K562 (cell line): ENCODE results near the gene LIX1. TPM values are rescaled to one million over a fixed set of nuclear protein-coding genes. Genes with fewer than 3 reads are reported as not detected.

Source experiments
- ATAC-seq: fragments of 200-7000 bp; cut with Tn5 transposase; 3 replicates; pipeline ENCODE4 v1.9.1; 2020; ENCODE audit warnings: moderate library complexity
- BruUV-seq: library from RNA; stranded (reverse); fragments of 400-500 nt; replicated peaks from 2 replicates; lab custom pipeline; 2021; lab: Mats Ljungman, UMichigan
- CTCF ChIA-PET: fragments of 300-600 bp; formaldehyde crosslinking; extraction: SDS; loops from one replicate; lab custom pipeline; 2021; ENCODE audit warnings: low intra/inter-chr PET ratio; lab: Yijun Ruan, JAX
- POLR2A ChIA-PET: fragments of 300-600, 350-650 bp; sonication (Branson Sonifier 250); formaldehyde crosslinking; extraction: SDS; loops from one replicate; lab custom pipeline; 2021; ENCODE audit warnings: antibody characterized with exemption, inconsistent platforms; lab: Yijun Ruan, JAX
- DNase-seq, 4 experiments: peaks; one replicate each; pipeline versions ENCODE4 v3.0.0 to v3.0.0-alpha.2; 2011 to 2018; ENCODE audit warnings: low spot score in 3 of 4, mixed read lengths in 3 of 4; ENCODE audit errors: extremely low read depth in 1 of 4
- FAIRE-seq: peaks from 2 replicates; lab custom pipeline; 2011; peaks lifted over from hg19 to GRCh38; lab: Jason Lieb, UNC
- H2AFZ ChIP-seq: 2 replicates; pipeline ENCODE4 v1.6.0; 2011; ENCODE audit warnings: low read depth, low read length, control low read depth, inconsistent platforms
- H3K27ac ChIP-seq: fragments of 200-600 bp; 3 replicates; pipeline ENCODE4 v1.8.0; 2011; ENCODE audit warnings: low read depth, mild to moderate bottlenecking, control low read depth, inconsistent platforms, low read length, moderate library complexity, mixed read lengths; ENCODE audit errors: extremely low read depth
- H3K27me3 ChIP-seq, 2 experiments: fragments of 300-600 bp in 1 of 2; 2 replicates in 1 of 2; 3 replicates in 1 of 2; pipeline versions ENCODE4 v1.6.0 to v1.8.0; 2011; ENCODE audit warnings: inconsistent platforms in 2 of 2, low read length in 2 of 2, mild to moderate bottlenecking in 1 of 2, mixed read lengths in 1 of 2, moderate library complexity in 1 of 2; ENCODE audit not compliant: control insufficient read depth in 2 of 2, insufficient read depth in 2 of 2
- H3K36me3 ChIP-seq: fragments of 300-600 bp; 3 replicates; pipeline ENCODE4 v1.8.0; 2011; ENCODE audit warnings: mild to moderate bottlenecking, low read length, inconsistent platforms; ENCODE audit not compliant: control insufficient read depth, insufficient read depth
- H3K4me1 ChIP-seq, 2 experiments: fragments of 200-600 bp in 1 of 2; replicated peaks in 1 of 2; 2 replicates in 1 of 2; 3 replicates in 1 of 2; pipeline versions ENCODE4 v1.5.1 to v1.8.0; 2011; ENCODE audit warnings: inconsistent platforms in 2 of 2, low read length in 2 of 2, mild to moderate bottlenecking in 1 of 2, mixed read lengths in 1 of 2, moderate library complexity in 1 of 2; ENCODE audit not compliant: control insufficient read depth in 2 of 2, insufficient read depth in 2 of 2
- H3K4me2 ChIP-seq: 2 replicates; pipeline ENCODE4 v1.6.1; 2011; ENCODE audit warnings: low read length, control low read depth, inconsistent platforms, mixed read lengths; ENCODE audit not compliant: insufficient read depth
- H3K4me3 ChIP-seq: fragments of 200-600 bp; sonication (generic), shearing (Covaris generic); 2 replicates; pipeline ENCODE4 v1.5.1; 2016; ENCODE audit warnings: control low read depth, inconsistent platforms
- H3K79me2 ChIP-seq: fragments of 200-600 bp; 3 replicates; pipeline ENCODE4 v1.8.0; 2011; ENCODE audit warnings: low read length, inconsistent platforms; ENCODE audit not compliant: control insufficient read depth, insufficient read depth
- H3K9ac ChIP-seq, 2 experiments: 2 replicates each; pipeline versions ENCODE4 v1.6.0 to v1.6.1; 2011; ENCODE audit warnings: low read depth in 2 of 2, low read length in 2 of 2, control low read depth in 1 of 2, inconsistent platforms in 1 of 2, mild to moderate bottlenecking in 1 of 2, mixed read lengths in 1 of 2; ENCODE audit not compliant: insufficient read depth in 1 of 2
- H3K9me1 ChIP-seq: one replicate; pipeline ENCODE4 v1.6.0; 2011; ENCODE audit warnings: inconsistent platforms, mild to moderate bottlenecking, low read length, moderate library complexity; ENCODE audit not compliant: control insufficient read depth, insufficient read depth
- H3K9me3 ChIP-seq: replicated peaks from 2 replicates; pipeline ENCODE4 v1.5.1; 2011; ENCODE audit warnings: low read depth, low read length, inconsistent platforms; ENCODE audit not compliant: control insufficient read depth, insufficient read depth
- H4K20me1 ChIP-seq: replicated peaks from 2 replicates; pipeline ENCODE4 v1.6.1; 2011; ENCODE audit warnings: low read length, inconsistent platforms, mixed read lengths; ENCODE audit not compliant: control insufficient read depth, insufficient read depth
- BACH1 ChIP-seq: fragments of 200-800 bp; sonication (Bioruptor generic); IDR thresholded peaks from 2 replicates; pipeline ENCODE4 v1.6.1; 2016; ENCODE audit warnings: missing genetic modification characterization, missing compliant biosample characterization
- BCLAF1 ChIP-seq, 2 experiments: fragments of 450-650 bp in 1 of 2; IDR thresholded peaks; 2 replicates each; pipeline ENCODE4 v1.6.1; 2011 to 2017; ENCODE audit warnings: low read depth in 2 of 2, antibody characterized with exemption in 1 of 2, borderline replicate concordance in 1 of 2, low read length in 1 of 2, mild to moderate bottlenecking in 1 of 2, mixed read lengths in 1 of 2; ENCODE audit not compliant: control insufficient read depth in 1 of 2
- CBX2 ChIP-seq: fragments of 200-600 bp; sonication (generic); IDR thresholded peaks from one replicate; pipeline ENCODE4 v1.6.1; 2012; ENCODE audit warnings: mild to moderate bottlenecking, low read length, inconsistent platforms; ENCODE audit not compliant: insufficient read depth, poor library complexity, severe bottlenecking
- ELF1 ChIP-seq: fragments of 200-800 bp; sonication (Bioruptor generic); IDR thresholded peaks from 2 replicates; pipeline ENCODE4 v1.6.1; 2016; ENCODE audit warnings: missing genetic modification characterization, missing compliant biosample characterization
- FOXA1 ChIP-seq: fragments of 450-650 bp; IDR thresholded peaks from 2 replicates; pipeline ENCODE4 v1.6.1; 2016; ENCODE audit warnings: mild to moderate bottlenecking, borderline replicate concordance
- GATA2 ChIP-seq: sonication (generic); formaldehyde crosslinking; IDR thresholded peaks from 2 replicates; pipeline ENCODE4 v1.4.0; 2020; ENCODE audit warnings: mild to moderate bottlenecking, missing genetic modification reagents
- KAT8 ChIP-seq: fragments of 450-650 bp; IDR thresholded peaks from 2 replicates; pipeline ENCODE4 v1.6.1; 2016; ENCODE audit warnings: low read depth, mild to moderate bottlenecking
- KDM5B ChIP-seq: fragments of 200-600 bp; sonication (generic); IDR thresholded peaks from 2 replicates; pipeline ENCODE4 v1.6.1; 2012; ENCODE audit warnings: low read depth, mild to moderate bottlenecking, moderate library complexity, low read length, control low read depth, inconsistent platforms; ENCODE audit not compliant: insufficient replicate concordance
- NR1H2 ChIP-seq: sonication (generic); formaldehyde crosslinking; IDR thresholded peaks from 2 replicates; pipeline ENCODE4 v1.4.0; 2020; ENCODE audit warnings: mild to moderate bottlenecking, missing genetic modification reagents
- PHB ChIP-seq: fragments of 250-450 bp; sonication (Bioruptor Pico); IDR thresholded peaks from 2 replicates; pipeline ENCODE4 v1.5.0; 2021
- PHF21A ChIP-seq: fragments of 450-650 bp; IDR thresholded peaks from 2 replicates; pipeline ENCODE4 v1.6.1; 2017; ENCODE audit warnings: low read depth, borderline replicate concordance
- PYGO2 ChIP-seq: fragments of 450-650 bp; IDR thresholded peaks from 2 replicates; pipeline ENCODE4 v1.6.1; 2016; ENCODE audit warnings: mild to moderate bottlenecking, missing genetic modification characterization, moderate library complexity, missing compliant biosample characterization
- ZNF354B ChIP-seq: fragments of 250-450 bp; sonication (Bioruptor Pico); IDR thresholded peaks from 2 replicates; pipeline ENCODE4 v1.4.0; 2020
- WGBS: fragments of 100-300 bp; shearing (Covaris generic); methylation state at CpG from one replicate; pipeline ENCODE4 v1.1.6; 2016; ENCODE audit warnings: low coverage, mixed read lengths; ENCODE audit not compliant: insufficient coverage; ENCODE audit errors: missing lambda C conversion rate; 5-methylcytosine and 5-hydroxymethylcytosine counted together
- in situ Hi-C: fragments of 300-500 bp; cut with MboI; formaldehyde crosslinking; loops from 4 replicates; pipeline ENCODE4 v1.15.0; 2018; ENCODE audit warnings: inconsistent platforms, mixed read lengths
- intact Hi-C: fragments of 100-400 bp; cut with micrococcal nuclease; formaldehyde crosslinking; loops from 2 replicates; pipeline ENCODE4 v1.14.2; 2022
- polyA plus RNA-seq, 8 experiments: library from polyadenylated mRNA; depleted of rRNA in 4 of 8; stranded (reverse) in 5 of 8; unstranded in 3 of 8; fragments of >200 nt; fragmentation: Nextera tagmentation in 2 of 8; fragmentation: Illumina TruSeq in 1 of 8; extraction: Ambion mirVana in 2 of 8; extraction: Trizol in 1 of 8; gene quantifications; 2 replicates each; pipeline versions ENCODE4 v1.2.1 to v1.2.3, GENCODE V29; 2011 to 2014; ENCODE audit warnings: inconsistent platforms in 1 of 8, missing spikeins in 1 of 8
- total RNA-seq, 7 experiments: library from RNA; depleted of rRNA in 6 of 7; stranded (reverse); fragments of >200 nt in 6 of 7; fragmentation: Illumina TruSeq in 2 of 7; extraction: Trizol in 2 of 7; gene quantifications; 2 replicates each; pipeline versions ENCODE4 v1.2.1 to v1.2.3, GENCODE V29; 2011 to 2021; ENCODE audit warnings: low replicate concordance in 1 of 7

LIX1 gene
- total and polyA plus RNA-seq, 9 of the 15 experiments (the other 6 are each of a cell fraction or from before 2014, with no cell fraction given): 0.01 to 0.18 TPM; not detected in 7

GRCh38 chr5:97171703-97172102 lies 29.3 kb upstream of the LIX1 start:
- H3K9me3 ChIP-seq: no peaks in the 10 kb centered on the region
- FAIRE-seq: no peak
- H3K36me3 ChIP-seq: peaks cover 96% of the 10 kb centered on the region
- ChIA-PET CTCF (no interaction called here), POLR2A (interaction anchor here (0.6 kb wide), 1 partner anchor 419 kb away, joined by 3 read pairs; no protein-coding TSS in a partner anchor)
- no peak overlapping the region for H2AFZ ChIP-seq
- H3K4me1 ChIP-seq: no peaks in the 10 kb centered on the region
- no peaks in the 10 kb centered on the region for H3K9me1 ChIP-seq
- BruUV-seq: no TSS peak
- intact Hi-C loops: no loop called here
- no peak overlapping the region for H3K9ac ChIP-seq
- 98% methylated on average over 3 of the region's 3 CpGs for whole genome bisulfite sequencing
- in situ Hi-C loops: no loop called here
- H3K4me3 ChIP-seq: no peak overlapping the region
- no peak for ATAC-seq
- no peaks in the 10 kb centered on the region for H4K20me1 ChIP-seq
- H3K4me2 ChIP-seq: no peak overlapping the region
- H3K79me2 ChIP-seq: no peaks in the 10 kb centered on the region
- no peak overlapping the region for H3K27ac ChIP-seq
- H3K27me3 ChIP-seq: no peaks in the 10 kb centered on the region
- DNase-seq: no peak
- TF ChIP-seq CBX2 (no peak), FOXA1 (no peak), NR1H2 (CRISPR knock-in tag) (no peak), ZNF354B (CRISPR knock-in tag) (no peak), BACH1 (tag) (no peak), ELF1 (tag) (no peak), PHB (CRISPR knock-in tag) (no peak), BCLAF1 (IDR thresholded peaks at IDR 0.05; ENCODE audit: borderline replicate concordance in 1 of 2, control insufficient read depth in 1 of 2, low read depth in 2 of 2, low read length in 1 of 2) (no peak), GATA2 (no peak), KAT8 (no peak), KDM5B (no peak), PYGO2 (tag) (no peak), PHF21A (no peak)
